Fibroblast of pulmonary artery (primary cell): ENCODE data around the gene ITPR1.
"Not testable (repeated sequence)": the region's sequence is repeated elsewhere in the genome, so short reads cannot be mapped to it uniquely, and the experiment has no call there.

Source experiments
- DNase-seq: peaks from one replicate; pipeline ENCODE4 v3.0.0-alpha.2; 2010; ENCODE audit warnings: low read depth
- H3K4me3 ChIP-seq: replicated peaks from 2 replicates; pipeline ENCODE4 v1.5.1; 2011; ENCODE audit warnings: low read depth, mild to moderate bottlenecking, control low read depth, low read length, moderate library complexity
- CTCF ChIP-seq: IDR thresholded peaks from 2 replicates; pipeline ENCODE4 v1.5.1; 2011; ENCODE audit warnings: mild to moderate bottlenecking, control low read depth, low read length, inconsistent platforms; ENCODE audit errors: missing control alignments

The ITPR1 gene

GRCh38 chr3:4759689-4760312 is 266.7 kb downstream of the ITPR1 start:
- DNase-seq: no peak
- no peak overlapping the region for H3K4me3 ChIP-seq
- no peak for TF ChIP-seq CTCF

GRCh38 chr3:4761759-4762158 is 268.6 kb downstream of the ITPR1 start:
- H3K4me3 ChIP-seq: no peak overlapping the region
- DNase-seq: no peak
- TF ChIP-seq CTCF: no peak

- H3K4me3 ChIP-seq, DNase-seq: not testable (repeated sequence)
Measured at GRCh38 chr3:4762481-4763230, 269.5 kb downstream of the ITPR1 start.

GRCh38 chr3:4763604-4764247 is 270.6 kb downstream of the ITPR1 start:
- no peak for TF ChIP-seq CTCF
- DNase-seq: no peak
- H3K4me3 ChIP-seq: no peak overlapping the region

- DNase-seq: no peak
- TF ChIP-seq CTCF: no peak
- no peak overlapping the region for H3K4me3 ChIP-seq
Measured at GRCh38 chr3:4765212-4765611, 272.1 kb downstream of the ITPR1 start.

- no peak overlapping the region for H3K4me3 ChIP-seq
- DNase-seq: no peak
- TF ChIP-seq CTCF: no peak
Measured at GRCh38 chr3:4766263-4766662, 273.1 kb downstream of the ITPR1 start.

- no peak for TF ChIP-seq CTCF
- no peak for DNase-seq
- H3K4me3 ChIP-seq: no peak overlapping the region
Measured at GRCh38 chr3:4766716-4767499, 273.8 kb downstream of the ITPR1 start.
